ENCODE data around the gene SEMA6D.

Gene SEMA6D

DNA sequence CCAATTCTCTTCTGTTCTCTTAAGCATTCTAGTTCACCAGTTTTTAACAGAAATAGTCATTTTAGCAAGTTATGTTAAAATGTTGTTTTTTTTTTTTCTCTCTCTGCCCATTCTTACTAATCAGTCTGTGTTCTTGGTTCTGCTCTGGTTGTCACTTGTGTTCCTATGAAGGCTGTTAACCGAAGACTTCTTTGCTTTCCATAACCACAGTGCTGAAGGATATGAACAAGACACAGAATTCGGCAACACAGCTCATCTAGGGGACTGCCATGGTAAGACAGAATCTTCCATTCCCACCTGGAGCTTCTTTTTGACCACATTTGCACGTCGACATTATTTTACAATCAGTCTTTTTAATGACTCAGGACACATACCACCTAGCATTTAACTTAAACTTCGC lies 49.1 kb downstream of the SEMA6D start:
- no peak for DNase-seq (ENCODE audit: low read depth, low spot score)
- Histone ChIP-seq H3K9me3 (ENCODE audit: insufficient read depth, low read length) (no peaks in the 10 kb centered on the region), H3K4me1 (ENCODE audit: insufficient read depth, insufficient read length) (no peaks in the 10 kb centered on the region), H3K27me3 (ENCODE audit: insufficient read depth, insufficient read length) (no peaks in the 10 kb centered on the region), H3K9ac (ENCODE audit: insufficient read length, low read depth) (no peak overlapping the region), H3K36me3 (ENCODE audit: insufficient read depth, insufficient read length, low read length) (no peaks in the 10 kb centered on the region), H3K4me3 (ENCODE audit: insufficient read length, low read depth) (no peak overlapping the region)
- TF ChIP-seq YY1 (IDR thresholded peaks at IDR 0.05; ENCODE audit: insufficient read depth, insufficient read length) (no peak), ZNF274 (IDR thresholded peaks at IDR 0.05; ENCODE audit: low read depth, low read length) (no peak), SUZ12 (IDR thresholded peaks at IDR 0.05; ENCODE audit: extremely low read depth, insufficient read depth, insufficient read length) (no peak)

DNA sequence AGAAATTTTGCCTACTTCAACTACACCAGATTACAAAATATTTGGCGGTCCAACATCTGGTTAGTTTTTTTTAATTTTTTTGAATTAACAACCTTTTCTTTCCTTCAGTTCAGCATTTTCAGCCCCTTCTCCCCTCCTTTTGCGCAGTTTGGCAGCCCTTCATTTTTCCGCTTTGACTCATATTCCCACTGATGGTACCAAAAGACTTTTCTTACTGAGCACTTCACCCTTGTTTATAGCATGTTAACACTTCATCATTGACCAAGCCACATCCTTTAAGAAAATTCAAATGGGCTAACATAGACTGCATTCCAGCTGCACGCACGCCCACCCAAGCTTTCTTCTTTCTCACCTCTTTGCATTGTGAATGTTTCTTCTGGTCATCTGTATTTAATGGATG lies 49.7 kb downstream of the SEMA6D start:
- TF ChIP-seq ZNF274 (IDR thresholded peaks at IDR 0.05; ENCODE audit: low read depth, low read length) (no peak), SUZ12 (IDR thresholded peaks at IDR 0.05; ENCODE audit: extremely low read depth, insufficient read depth, insufficient read length) (no peak), YY1 (IDR thresholded peaks at IDR 0.05; ENCODE audit: insufficient read depth, insufficient read length) (no peak)
- Histone ChIP-seq H3K36me3 (ENCODE audit: insufficient read depth, insufficient read length, low read length) (no peaks in the 10 kb centered on the region), H3K27me3 (ENCODE audit: insufficient read depth, insufficient read length) (no peaks in the 10 kb centered on the region), H3K9ac (ENCODE audit: insufficient read length, low read depth) (no peak overlapping the region), H3K9me3 (ENCODE audit: insufficient read depth, low read length) (no peaks in the 10 kb centered on the region), H3K4me3 (ENCODE audit: insufficient read length, low read depth) (no peak overlapping the region), H3K4me1 (ENCODE audit: insufficient read depth, insufficient read length) (no peaks in the 10 kb centered on the region)
- DNase-seq (ENCODE audit: low read depth, low spot score), result no peak

DNA sequence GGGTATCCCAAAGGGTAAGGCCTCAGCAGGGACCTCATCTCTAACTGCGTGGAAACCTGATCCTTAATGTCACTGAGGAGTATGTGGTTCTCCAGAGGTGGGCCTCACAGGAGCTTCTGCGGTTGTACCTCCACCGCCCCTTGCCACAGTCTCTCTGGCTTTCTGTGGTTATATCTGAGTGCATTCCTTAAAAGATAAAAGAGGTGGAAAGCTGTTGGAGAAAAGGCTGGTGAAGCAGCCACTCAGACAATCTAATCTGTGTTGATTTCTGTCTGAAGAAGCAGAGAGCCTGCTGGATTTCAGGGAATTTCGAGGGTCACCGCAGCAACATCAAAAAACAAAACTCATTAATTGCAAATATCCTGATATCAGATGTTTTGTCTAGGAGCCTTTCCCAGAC lies 51.4 kb downstream of the SEMA6D start:
- H3K36me3 ChIP-seq (ENCODE audit: insufficient read depth, insufficient read length, low read length), result no peaks in the 10 kb centered on the region
- H3K9me3 ChIP-seq (ENCODE audit: insufficient read depth, low read length), result no peaks in the 10 kb centered on the region
- DNase-seq (ENCODE audit: low read depth, low spot score), result no peak
- no peak overlapping the region for H3K9ac ChIP-seq (ENCODE audit: insufficient read length, low read depth)
- H3K4me1 ChIP-seq (ENCODE audit: insufficient read depth, insufficient read length), result no peaks in the 10 kb centered on the region
- H3K27me3 ChIP-seq (ENCODE audit: insufficient read depth, insufficient read length), result no peaks in the 10 kb centered on the region
- H3K4me3 ChIP-seq (ENCODE audit: insufficient read length, low read depth), result no peak overlapping the region
- TF ChIP-seq YY1 (IDR thresholded peaks at IDR 0.05; ENCODE audit: insufficient read depth, insufficient read length) (no peak), ZNF274 (IDR thresholded peaks at IDR 0.05; ENCODE audit: low read depth, low read length) (no peak)

GRCh38 chr15:47769166-47769565 lies 51.9 kb downstream of the SEMA6D start:
- no peak overlapping the region for H3K9ac ChIP-seq (ENCODE audit: insufficient read length, low read depth)
- H3K9me3 ChIP-seq (ENCODE audit: insufficient read depth, low read length), result no peaks in the 10 kb centered on the region
- TF ChIP-seq YY1 (IDR thresholded peaks at IDR 0.05; ENCODE audit: insufficient read depth, insufficient read length), result no peak
- TF ChIP-seq ZNF274 (IDR thresholded peaks at IDR 0.05; ENCODE audit: low read depth, low read length), result no peak
- TF ChIP-seq SUZ12 (IDR thresholded peaks at IDR 0.05; ENCODE audit: extremely low read depth, insufficient read depth, insufficient read length), result no peak
- H3K4me1 ChIP-seq (ENCODE audit: insufficient read depth, insufficient read length), result no peaks in the 10 kb centered on the region
- no peaks in the 10 kb centered on the region for H3K27me3 ChIP-seq (ENCODE audit: insufficient read depth, insufficient read length)
- no peak for DNase-seq (ENCODE audit: low read depth, low spot score)
- H3K4me3 ChIP-seq (ENCODE audit: insufficient read length, low read depth), result no peak overlapping the region
- no peaks in the 10 kb centered on the region for H3K36me3 ChIP-seq (ENCODE audit: insufficient read depth, insufficient read length, low read length)

- H3K27me3 ChIP-seq (ENCODE audit: insufficient read depth, insufficient read length), result no peaks in the 10 kb centered on the region
- TF ChIP-seq YY1 (IDR thresholded peaks at IDR 0.05; ENCODE audit: insufficient read depth, insufficient read length), result no peak
- no peak for TF ChIP-seq SUZ12 (IDR thresholded peaks at IDR 0.05; ENCODE audit: extremely low read depth, insufficient read depth, insufficient read length)
- TF ChIP-seq ZNF274 (IDR thresholded peaks at IDR 0.05; ENCODE audit: low read depth, low read length), result no peak
- no peaks in the 10 kb centered on the region for H3K4me1 ChIP-seq (ENCODE audit: insufficient read depth, insufficient read length)
- H3K9ac ChIP-seq (ENCODE audit: insufficient read length, low read depth), result no peak overlapping the region
- H3K4me3 ChIP-seq (ENCODE audit: insufficient read length, low read depth), result no peak overlapping the region
- DNase-seq (ENCODE audit: low read depth, low spot score), result no peak
- no peaks in the 10 kb centered on the region for H3K9me3 ChIP-seq (ENCODE audit: insufficient read depth, low read length)
- H3K36me3 ChIP-seq (ENCODE audit: insufficient read depth, insufficient read length, low read length), result no peaks in the 10 kb centered on the region
Observed at GRCh38 chr15:47773143-47773542, 55.8 kb downstream of the SEMA6D start.

DNA sequence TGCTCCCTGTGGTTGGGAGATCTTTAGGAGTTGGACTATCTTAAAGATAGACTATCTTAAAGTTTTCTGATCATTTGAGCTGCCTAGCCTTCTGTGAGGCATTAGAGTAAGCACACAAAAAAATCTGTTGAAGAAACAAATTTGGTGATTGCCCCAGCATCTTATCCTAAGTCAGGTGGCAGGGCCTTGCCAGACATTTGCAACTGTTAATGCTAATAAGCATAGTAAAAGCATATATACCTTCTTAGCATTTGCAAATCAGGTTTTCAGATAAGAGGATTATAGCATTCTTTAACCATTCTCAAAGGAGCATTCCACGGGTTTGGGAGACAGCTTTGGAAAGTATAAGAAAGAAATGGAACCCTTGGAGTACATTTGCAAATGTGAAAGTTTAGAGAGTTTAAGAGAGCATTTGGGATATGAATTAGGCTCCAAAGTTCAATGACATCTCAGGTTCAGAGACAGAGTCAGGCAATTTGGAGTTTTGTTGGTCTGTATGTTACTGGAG lies 61.0 kb downstream of the SEMA6D start:
- Histone ChIP-seq H3K4me3 (ENCODE audit: insufficient read length, low read depth) (no peak overlapping the region), H3K27me3 (ENCODE audit: insufficient read depth, insufficient read length) (no peaks in the 10 kb centered on the region), H3K9ac (ENCODE audit: insufficient read length, low read depth) (no peak overlapping the region), H3K9me3 (ENCODE audit: insufficient read depth, low read length) (no peaks in the 10 kb centered on the region), H3K36me3 (ENCODE audit: insufficient read depth, insufficient read length, low read length) (no peaks in the 10 kb centered on the region), H3K4me1 (ENCODE audit: insufficient read depth, insufficient read length) (no peaks in the 10 kb centered on the region)
- DNase-seq (ENCODE audit: low read depth, low spot score), result peak; percentile 18
- no peak for TF ChIP-seq ZNF274 (IDR thresholded peaks at IDR 0.05; ENCODE audit: low read depth, low read length)
- no peak for TF ChIP-seq SUZ12 (IDR thresholded peaks at IDR 0.05; ENCODE audit: extremely low read depth, insufficient read depth, insufficient read length)
- no peak for TF ChIP-seq YY1 (IDR thresholded peaks at IDR 0.05; ENCODE audit: insufficient read depth, insufficient read length)

- H3K9me3 ChIP-seq (ENCODE audit: insufficient read depth, low read length), result no peaks in the 10 kb centered on the region
- no peaks in the 10 kb centered on the region for H3K27me3 ChIP-seq (ENCODE audit: insufficient read depth, insufficient read length)
- no peak for DNase-seq (ENCODE audit: low read depth, low spot score)
- H3K4me1 ChIP-seq (ENCODE audit: insufficient read depth, insufficient read length), result no peaks in the 10 kb centered on the region
- H3K9ac ChIP-seq (ENCODE audit: insufficient read length, low read depth), result no peak overlapping the region
- H3K4me3 ChIP-seq (ENCODE audit: insufficient read length, low read depth), result no peak overlapping the region
- TF ChIP-seq ZNF274 (IDR thresholded peaks at IDR 0.05; ENCODE audit: low read depth, low read length) (no peak), YY1 (IDR thresholded peaks at IDR 0.05; ENCODE audit: insufficient read depth, insufficient read length) (no peak), SUZ12 (IDR thresholded peaks at IDR 0.05; ENCODE audit: extremely low read depth, insufficient read depth, insufficient read length) (no peak)
- no peaks in the 10 kb centered on the region for H3K36me3 ChIP-seq (ENCODE audit: insufficient read depth, insufficient read length, low read length)
Observed at GRCh38 chr15:47780971-47781370, 63.7 kb downstream of the SEMA6D start.
